CD4-positive, alpha-beta T cell treated with Interleukin-2 at 100 ng/mL for 4 hours (primary cell): ENCODE measurements around the gene PPP3CB.

ENCODE experiments used
- DNase-seq: peaks from one replicate; pipeline ENCODE4 v3.0.0-alpha.2; 2020; ENCODE audit warnings: low spot score

The PPP3CB gene

GRCh38 chr10:73495884-73496674 is at the start of gene PPP3CB:
TSS of gene PPP3CB (minus strand) at chr10:73496024. CDS start at chr10:73495889, 135 bp downstream.
- peak; percentile 92 for DNase-seq

GRCh38 chr10:73545357-73545756 is 49.5 kb upstream of the PPP3CB start:
- DNase-seq, result no peak

GRCh38 chr10:73537709-73538108 is 41.9 kb upstream of the PPP3CB start:
- DNase-seq, result no peak

- peak; percentile 6 for DNase-seq
Observed at GRCh38 chr10:73537288-73537687, 41.5 kb upstream of the PPP3CB start.

GRCh38 chr10:73534857-73535256 is 39.0 kb upstream of the PPP3CB start:
- no peak for DNase-seq

DNA sequence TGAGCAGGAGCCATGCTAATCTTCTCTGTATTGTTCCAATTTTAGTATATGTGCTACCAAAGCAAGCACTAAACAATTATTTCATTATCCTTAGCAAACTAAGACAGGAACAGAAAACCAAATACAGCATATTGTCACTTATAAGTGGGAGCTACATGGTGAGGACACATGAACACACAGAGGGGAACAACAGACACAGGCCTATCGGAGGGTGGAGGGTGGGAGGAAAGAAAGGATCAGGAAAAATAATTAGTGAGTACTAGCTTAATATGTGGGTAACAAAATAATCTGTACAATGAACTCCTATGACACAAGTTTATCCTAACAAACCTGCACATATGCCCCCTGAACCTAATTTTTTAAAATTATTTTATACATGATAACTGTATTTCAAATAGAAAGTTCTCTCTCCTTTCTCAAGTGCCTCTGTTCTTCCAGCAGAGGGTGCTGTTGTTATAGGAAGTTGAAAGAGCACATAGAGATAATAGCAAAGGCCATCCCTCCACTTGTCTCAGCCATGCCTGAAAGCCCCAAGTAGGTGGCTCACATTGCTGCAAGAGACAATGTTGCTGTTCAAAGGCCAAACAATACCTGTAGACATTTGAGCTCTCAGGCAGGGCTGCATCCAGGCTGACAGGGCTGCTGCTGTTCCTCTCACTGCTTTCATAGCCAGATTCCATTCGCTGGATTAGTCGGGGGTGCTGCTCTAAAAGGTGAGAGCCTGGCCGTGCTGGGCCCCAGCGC is 33.4 kb upstream of the PPP3CB start:
- peak; percentile 82 for DNase-seq

DNA sequence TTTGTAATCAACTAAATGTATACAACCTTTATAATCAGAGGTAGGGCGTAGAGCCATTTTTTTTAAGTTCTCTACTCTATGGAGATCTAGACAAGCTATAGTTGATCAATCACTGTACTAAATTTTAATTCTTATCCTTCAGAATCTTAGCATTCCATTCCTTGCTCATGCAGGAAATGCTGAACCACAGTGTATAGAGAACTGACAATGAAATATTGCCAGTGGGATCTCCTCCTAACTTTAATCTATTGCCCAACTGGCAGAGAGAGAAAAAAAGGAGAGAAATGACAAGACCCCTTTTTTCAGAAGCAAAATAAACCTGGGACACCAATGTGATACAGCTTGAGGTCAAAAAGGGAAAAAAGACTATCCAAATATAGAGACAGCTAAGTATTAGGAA is 26.4 kb upstream of the PPP3CB start:
- DNase-seq, result no peak

DNA sequence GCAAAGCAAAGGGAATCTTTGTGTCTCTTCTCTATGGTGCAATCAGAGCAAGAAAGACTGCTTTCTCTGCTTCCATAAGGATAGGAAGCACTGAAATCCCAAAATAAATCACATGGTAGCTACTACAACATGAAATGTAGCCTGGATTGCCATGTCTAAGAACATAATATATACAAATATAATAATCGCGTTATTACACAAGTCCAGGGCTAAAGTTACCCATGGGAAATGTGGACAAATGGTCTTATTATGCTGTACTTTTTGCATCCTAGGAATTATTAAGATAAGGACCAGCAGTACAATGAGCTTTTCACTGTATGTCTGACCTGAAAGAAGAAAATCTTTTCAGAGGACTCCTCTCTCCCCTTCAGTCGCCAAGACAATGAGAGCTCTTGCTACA is 23.5 kb upstream of the PPP3CB start:
- DNase-seq, result no peak

GRCh38 chr10:73517166-73517888 is 21.5 kb upstream of the PPP3CB start:
- DNase-seq, result no peak

GRCh38 chr10:73512207-73512743 is 16.5 kb upstream of the PPP3CB start:
- DNase-seq, result no peak

- DNase-seq, result peak; percentile 2
Observed at GRCh38 chr10:73509695-73510094, 13.9 kb upstream of the PPP3CB start.

DNA sequence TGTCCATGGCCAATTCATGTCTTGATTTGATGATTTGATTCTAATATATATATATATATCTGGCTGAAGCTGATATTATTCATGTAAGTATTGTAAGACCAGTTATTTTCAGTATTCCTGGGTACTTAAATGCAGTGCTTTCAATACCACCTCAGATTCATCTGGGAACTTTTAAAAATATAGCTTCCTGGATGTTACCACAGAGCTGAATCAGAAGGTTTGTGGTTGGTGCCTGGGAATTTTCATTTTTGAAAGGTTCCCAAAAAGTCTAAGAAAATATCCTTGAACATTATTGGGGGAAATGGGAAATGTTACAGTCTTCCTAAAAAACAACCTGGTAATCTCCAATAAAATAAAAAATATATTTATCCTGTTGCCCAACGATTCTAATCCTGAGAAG is 10.7 kb upstream of the PPP3CB start:
- no peak for DNase-seq

DNA sequence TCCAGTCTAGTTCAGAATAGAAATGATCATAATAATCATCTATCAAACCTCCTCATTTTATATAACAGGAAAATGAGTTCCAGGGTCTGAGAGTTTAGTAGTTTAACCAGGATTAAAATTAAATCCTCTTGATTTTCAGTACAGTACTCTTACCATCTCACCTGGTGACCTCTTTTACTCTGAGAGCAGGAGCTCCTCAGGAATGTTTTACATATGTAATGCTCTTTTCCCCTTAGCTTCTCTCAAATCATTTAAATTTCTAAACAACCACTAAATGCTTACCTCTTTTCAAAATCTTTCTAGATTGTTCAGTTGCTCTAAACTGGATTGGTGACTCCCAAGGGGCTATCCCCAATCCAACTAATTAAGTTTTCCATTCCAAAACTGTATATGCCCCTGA is 10.2 kb upstream of the PPP3CB start:
- no peak for DNase-seq

- no peak for DNase-seq
Observed at GRCh38 chr10:73503037-73503436, 7.2 kb upstream of the PPP3CB start.

- DNase-seq, result peak; percentile 12
Observed at GRCh38 chr10:73501651-73502050, 5.8 kb upstream of the PPP3CB start.

- DNase-seq, result no peak
Observed at GRCh38 chr10:73497623-73498022, 1.8 kb upstream of the PPP3CB start.

DNA sequence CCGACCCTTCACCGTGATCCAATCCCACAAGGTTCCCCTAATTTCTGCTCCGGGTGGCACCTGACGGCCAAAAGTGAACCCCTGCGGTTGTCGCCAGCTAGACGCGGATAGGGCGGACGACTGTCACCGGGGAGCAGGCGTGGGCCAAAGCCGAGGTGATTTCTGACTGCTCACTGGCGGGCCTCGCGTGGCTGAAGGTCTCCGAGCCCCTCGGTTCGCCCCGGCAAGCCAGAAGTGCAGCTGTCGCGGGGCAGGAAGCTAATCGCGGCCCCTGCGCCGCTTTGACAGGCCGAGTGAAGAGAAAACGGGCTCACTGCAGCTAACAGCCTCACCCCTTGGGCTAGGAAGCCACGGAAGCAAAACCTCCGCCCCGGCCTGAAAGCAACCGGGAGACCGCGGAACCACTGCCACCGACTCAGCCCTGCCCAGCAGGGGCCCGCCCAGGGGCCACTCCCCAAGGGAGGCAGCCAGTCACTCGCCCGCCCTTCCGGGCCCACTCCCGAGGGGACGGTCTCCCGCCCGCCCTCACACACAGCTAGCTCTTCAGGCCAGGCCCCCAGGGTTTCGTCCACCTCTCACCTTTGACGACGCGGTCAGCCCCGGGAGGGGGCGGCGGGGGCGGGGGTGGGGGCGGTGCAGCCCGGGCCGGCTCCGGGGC is 469 bp downstream of the PPP3CB start:
- peak; percentile 92 for DNase-seq

DNA sequence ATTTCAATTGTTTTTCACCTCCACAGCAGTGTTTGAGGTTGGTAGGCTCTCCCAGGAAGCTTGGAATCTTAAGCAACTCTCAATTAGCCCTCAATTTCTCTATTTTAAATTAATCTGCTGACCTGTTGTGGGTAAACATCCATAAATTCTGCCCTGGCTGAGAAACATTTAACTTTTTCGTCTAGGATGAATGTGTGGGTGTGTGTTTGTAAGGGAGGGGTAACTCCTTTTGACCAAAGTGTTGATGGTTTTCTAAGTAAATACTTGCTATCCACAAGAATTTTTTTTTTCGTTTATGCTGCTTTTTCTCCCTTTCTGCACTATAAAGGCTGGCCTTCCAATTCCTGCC is 973 bp downstream of the PPP3CB start:
- DNase-seq, result no peak

GRCh38 chr10:73494213-73494612 is 1.6 kb downstream of the PPP3CB start:
- DNase-seq, result no peak

- no peak for DNase-seq
Observed at GRCh38 chr10:73493781-73494180, 2.0 kb downstream of the PPP3CB start.

DNA sequence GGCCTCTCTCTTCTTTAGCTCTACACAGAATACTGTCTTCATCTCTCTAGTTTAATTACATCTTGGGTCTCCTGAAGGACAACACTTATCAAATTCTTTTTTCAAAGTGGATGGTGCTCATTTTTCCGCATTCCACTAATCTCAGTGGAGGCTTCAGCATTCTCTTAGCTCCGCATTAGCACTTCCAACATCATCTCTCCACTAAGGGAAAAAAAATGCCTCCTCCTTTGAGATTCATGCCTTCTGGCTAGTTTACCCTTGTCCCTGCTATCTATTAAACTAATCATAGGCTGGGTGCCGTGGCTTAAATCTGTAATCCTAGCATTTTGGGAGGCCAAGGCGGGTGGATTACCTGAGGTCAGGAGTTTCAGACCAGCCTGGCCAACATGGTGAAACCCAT is 9.2 kb downstream of the PPP3CB start:
- no peak for DNase-seq

- DNase-seq, result no peak
Observed at GRCh38 chr10:73485320-73485719, 10.5 kb downstream of the PPP3CB start.
